Esophagus muscularis mucosa (tissue), 4 donors: ENCODE results near the gene COX18. TPM values are rescaled to one million over a fixed set of nuclear protein-coding genes. Genes with fewer than 3 reads are reported as not detected.

Source experiments
- DNase-seq: peaks from one replicate; pipeline ENCODE4 v3.0.0-alpha.2; 2017; ENCODE audit errors: extremely low spot score
- H3K27ac ChIP-seq, 4 donors: fragments of 200-600 bp; sonication (generic); replicated peaks in 1 of 4; 1 replicate in 3 of 4; 2 replicates in 1 of 4; pipeline ENCODE4 v1.5.1; 2016 to 2019; ENCODE audit warnings: mild to moderate bottlenecking in 1 of 4
- H3K27me3 ChIP-seq, 4 donors: fragments of 200-600 bp; sonication (generic); one replicate each; pipeline versions ENCODE4 v1.5.1 to v1.6.0; 2016 to 2019
- H3K36me3 ChIP-seq, 4 donors: fragments of 200-600 bp; sonication (generic); one replicate each; pipeline ENCODE4 v1.5.1; 2016 to 2019
- H3K4me1 ChIP-seq, 4 donors: fragments of 200-600 bp; sonication (generic); one replicate each; pipeline ENCODE4 v1.5.1; 2016 to 2019
- H3K4me3 ChIP-seq, 4 donors: fragments of 200-600 bp; sonication (generic); 1 replicate in 2 of 4; 2 replicates in 2 of 4; pipeline ENCODE4 v1.5.1; 2016 to 2019; ENCODE audit warnings: mild to moderate bottlenecking in 4 of 4, moderate library complexity in 1 of 4
- H3K9me3 ChIP-seq, 4 donors: fragments of 200-600 bp; sonication (generic); 1 replicate in 3 of 4; 2 replicates in 1 of 4; pipeline ENCODE4 v1.5.1; 2016 to 2019
- EP300 ChIP-seq: sonication (generic); formaldehyde crosslinking; IDR thresholded peaks from one replicate; pipeline ENCODE4 v1.6.1; 2017; ENCODE audit warnings: antibody characterized with exemption
- POLR2A ChIP-seq: fragments of 450-650 bp; IDR thresholded peaks from one replicate; pipeline ENCODE4 v1.6.1; 2017; ENCODE audit warnings: antibody characterized with exemption, moderate library complexity, mild to moderate bottlenecking, low read depth
- POLR2AphosphoS5 ChIP-seq, 2 donors: sonication (generic); formaldehyde crosslinking; IDR thresholded peaks; one replicate each; pipeline ENCODE4 v1.6.1; 2017; ENCODE audit warnings: antibody characterized with exemption in 2 of 2
- WGBS: methylation state at CpG from one replicate; pipeline ENCODE4 v1.1.5; 2018; 5-methylcytosine and 5-hydroxymethylcytosine counted together
- intact Hi-C: fragments of 100-400 bp; cut with DNase I; formaldehyde crosslinking; loops from one replicate; pipeline ENCODE4 v1.15.1; 2023
- total RNA-seq, 4 donors: library from RNA; depleted of rRNA; stranded (reverse); fragments of >200 nt; gene quantifications; one replicate each; pipeline versions ENCODE4 v1.1.0 to v1.2.1, GENCODE V29; 2016
- TF ChIP-seq, protein P1 (sequence below), 3 experiments: fragments of 200-600 bp in 2 of 3; fragments of 450-650 bp in 1 of 3; sonication (generic) in 2 of 3; IDR thresholded peaks; one replicate each; pipeline ENCODE4 v1.5.1; 2017 to 2019; ENCODE audit warnings: antibody characterized with exemption in 3 of 3, mild to moderate bottlenecking in 2 of 3, moderate library complexity in 1 of 3

COX18 gene
- total RNA-seq, 4 donors from 2014 or later = 10.4 to 19.0 (median 12.9) TPM

DNA sequence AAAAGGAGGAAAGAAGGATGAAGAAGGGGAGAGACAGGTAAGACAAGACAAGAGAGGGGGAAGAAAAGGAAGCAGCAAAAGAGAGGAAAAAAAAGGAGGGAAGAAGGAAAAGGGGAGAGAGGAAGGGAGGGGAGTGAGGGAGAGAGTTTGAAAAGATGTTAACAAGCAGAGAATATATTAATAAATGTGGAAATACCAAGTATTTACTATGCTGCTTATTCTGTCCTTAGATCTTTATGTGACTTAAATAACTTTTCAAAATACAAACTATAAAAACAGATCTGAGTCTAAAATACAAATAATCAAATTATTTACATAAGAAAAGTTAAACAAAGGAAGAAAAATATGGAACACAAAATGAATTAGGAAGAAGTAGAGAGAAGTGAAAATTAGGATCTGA is 18.4 kb upstream of the COX18 start:
- H3K27ac ChIP-seq = no peak overlapping the region
- peaks cover 26 to 54% (median 49%) of the 10 kb centered on the region in 4 donors for H3K36me3 ChIP-seq
- intact Hi-C loops = loop anchor here (5.0 kb wide), 1 partner anchor 39 kb away; no protein-coding TSS in a partner anchor
- no peaks in the 10 kb centered on the region for H3K27me3 ChIP-seq
- H3K9me3 ChIP-seq = no peaks in the 10 kb centered on the region
- DNase-seq = no peak
- H3K4me1 ChIP-seq = peaks cover 0 to 28% (median 5%) of the 10 kb centered on the region in 4 donors
- TF ChIP-seq, protein P1, sequence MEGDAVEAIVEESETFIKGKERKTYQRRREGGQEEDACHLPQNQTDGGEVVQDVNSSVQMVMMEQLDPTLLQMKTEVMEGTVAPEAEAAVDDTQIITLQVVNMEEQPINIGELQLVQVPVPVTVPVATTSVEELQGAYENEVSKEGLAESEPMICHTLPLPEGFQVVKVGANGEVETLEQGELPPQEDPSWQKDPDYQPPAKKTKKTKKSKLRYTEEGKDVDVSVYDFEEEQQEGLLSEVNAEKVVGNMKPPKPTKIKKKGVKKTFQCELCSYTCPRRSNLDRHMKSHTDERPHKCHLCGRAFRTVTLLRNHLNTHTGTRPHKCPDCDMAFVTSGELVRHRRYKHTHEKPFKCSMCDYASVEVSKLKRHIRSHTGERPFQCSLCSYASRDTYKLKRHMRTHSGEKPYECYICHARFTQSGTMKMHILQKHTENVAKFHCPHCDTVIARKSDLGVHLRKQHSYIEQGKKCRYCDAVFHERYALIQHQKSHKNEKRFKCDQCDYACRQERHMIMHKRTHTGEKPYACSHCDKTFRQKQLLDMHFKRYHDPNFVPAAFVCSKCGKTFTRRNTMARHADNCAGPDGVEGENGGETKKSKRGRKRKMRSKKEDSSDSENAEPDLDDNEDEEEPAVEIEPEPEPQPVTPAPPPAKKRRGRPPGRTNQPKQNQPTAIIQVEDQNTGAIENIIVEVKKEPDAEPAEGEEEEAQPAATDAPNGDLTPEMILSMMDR (IDR thresholded peaks at IDR 0.05) = no peak
- no peak for TF ChIP-seq EP300
- no peak for TF ChIP-seq POLR2A
- no peak for TF ChIP-seq POLR2AphosphoS5 (IDR thresholded peaks at IDR 0.05)
- no peak overlapping the region for H3K4me3 ChIP-seq

DNA sequence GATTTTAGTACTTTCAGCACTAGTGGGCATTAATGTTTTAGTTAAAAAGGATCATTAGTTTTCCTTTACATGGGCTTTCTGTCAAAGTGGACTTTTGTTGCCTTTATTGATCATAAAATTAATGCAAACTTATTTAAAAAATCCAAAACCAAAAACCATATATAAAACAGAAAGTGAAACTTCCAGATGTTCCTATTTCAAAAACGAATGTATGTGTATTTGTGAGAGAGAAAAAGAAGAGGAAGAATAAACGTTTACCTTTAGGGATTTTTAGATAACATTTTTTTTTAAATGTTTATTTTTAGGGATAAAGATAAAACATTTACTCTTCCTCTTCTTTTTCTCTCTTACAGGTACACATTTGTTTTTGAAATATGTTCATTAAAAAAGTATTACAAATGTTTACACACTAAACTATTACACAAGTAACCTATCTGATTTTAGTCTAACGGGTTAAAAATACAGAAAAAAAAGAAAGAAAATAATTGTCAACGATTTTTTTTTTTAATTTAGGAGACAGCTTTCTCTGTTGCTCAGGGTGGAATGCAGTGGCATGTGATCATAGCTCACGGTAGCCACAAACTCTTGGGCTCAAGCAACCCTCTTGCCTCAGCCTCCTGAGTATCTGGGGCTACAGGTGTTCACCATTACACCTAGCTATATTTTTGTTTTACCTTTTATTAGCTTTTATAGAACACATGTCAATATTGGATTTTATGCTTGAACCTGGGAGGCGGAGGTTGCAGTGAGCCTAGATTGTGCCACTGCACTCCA is 16.8 kb upstream of the COX18 start:
- Histone ChIP-seq H3K9me3 (no peaks in the 10 kb centered on the region), H3K27ac (no peak overlapping the region), H3K36me3 (peaks cover 19 to 52% (median 37%) of the 10 kb centered on the region in 4 donors), H3K4me1 (peaks cover 0 to 28% (median 5%) of the 10 kb centered on the region in 4 donors), H3K4me3 (peak overlapping the region in 1 of 4 donors; percentile 10), H3K27me3 (no peaks in the 10 kb centered on the region)
- TF ChIP-seq POLR2A (no peak), POLR2AphosphoS5 (IDR thresholded peaks at IDR 0.05) (no peak), EP300 (no peak)
- TF ChIP-seq, protein P1 (IDR thresholded peaks at IDR 0.05) = no peak
- 53% methylated on average over 6 of the region's 6 CpGs for WGBS
- DNase-seq = no peak
- intact Hi-C loops = loop anchor here (5.0 kb wide), 1 partner anchor 41 kb away; no protein-coding TSS in a partner anchor

- no peak for DNase-seq
- Histone ChIP-seq H3K27ac (no peak overlapping the region), H3K4me1 (peaks cover 0 to 4% (median 3%) of the 10 kb centered on the region in 4 donors), H3K4me3 (no peak overlapping the region), H3K9me3 (no peaks in the 10 kb centered on the region), H3K27me3 (no peaks in the 10 kb centered on the region), H3K36me3 (peaks cover 34 to 85% (median 52%) of the 10 kb centered on the region in 4 donors)
- 69% methylated on average over 3 of the region's 3 CpGs for WGBS
- intact Hi-C loops = no loop called here
- no peak for TF ChIP-seq POLR2A
- TF ChIP-seq, protein P1 (IDR thresholded peaks at IDR 0.05) = no peak
- TF ChIP-seq EP300 = no peak
- TF ChIP-seq POLR2AphosphoS5 (IDR thresholded peaks at IDR 0.05) = no peak
Measured at GRCh38 chr4:73080789-73081188, 11.3 kb upstream of the COX18 start.

- TF ChIP-seq, protein P1 (IDR thresholded peaks at IDR 0.05) = no peak
- TF ChIP-seq EP300 = no peak
- no peak for TF ChIP-seq POLR2A
- no peak for TF ChIP-seq POLR2AphosphoS5 (IDR thresholded peaks at IDR 0.05)
- DNase-seq = no peak
- Histone ChIP-seq H3K27me3 (no peaks in the 10 kb centered on the region), H3K9me3 (no peaks in the 10 kb centered on the region), H3K4me1 (peaks cover 0 to 2% (median 0%) of the 10 kb centered on the region in 4 donors), H3K27ac (no peak overlapping the region), H3K4me3 (no peak overlapping the region), H3K36me3 (peaks cover 23 to 69% (median 44%) of the 10 kb centered on the region in 4 donors)
- WGBS = 83% methylated on average over 3 of the region's 3 CpGs
- intact Hi-C loops = no loop called here
Measured at GRCh38 chr4:73075832-73076231, 6.3 kb upstream of the COX18 start.

GRCh38 chr4:73070074-73070390 is 516 bp upstream of the COX18 start:
- intact Hi-C loops = no loop called here

More at GRCh38 chr4:73070074-73070390, 516 bp upstream of the COX18 start:
- Histone ChIP-seq H3K4me3 (peak overlapping the region; percentile 72 to 91 (median 82)), H3K27ac (peak overlapping the region; percentile 91 to 97 (median 95)), H3K4me1 (peaks cover 0 to 29% (median 28%) of the 10 kb centered on the region in 4 donors), H3K9me3 (no peaks in the 10 kb centered on the region), H3K36me3 (peaks cover 0 to 16% (median 8%) of the 10 kb centered on the region in 4 donors), H3K27me3 (no peaks in the 10 kb centered on the region)
- TF ChIP-seq POLR2A (no peak), EP300 (no peak), POLR2AphosphoS5 (IDR thresholded peaks at IDR 0.05) (no peak)
- TF ChIP-seq, protein P1 (IDR thresholded peaks at IDR 0.05) = no peak
- WGBS = 4% methylated on average over 9 of the region's 9 CpGs
- DNase-seq = no peak
